ENCODE results near the gene SAMD14.

- TF ChIP-seq CTCF (IDR thresholded peaks at IDR 0.05) (no peak), POLR2A (IDR thresholded peaks at IDR 0.05) (no peak)
Observed at GRCh38 chr17:50108556-50108955, 21.4 kb downstream of the SAMD14 start.
